Fibroblast of the aortic adventitia (primary cell): ENCODE measurements around the gene FOXS1. TPM values are rescaled to one million over a fixed set of nuclear protein-coding genes. Genes with fewer than 3 reads are reported as not detected.

ENCODE experiments used
- DNase-seq: peaks from one replicate; pipeline ENCODE4 v3.0.0-alpha.2; 2010; ENCODE audit warnings: low read depth
- H3K4me3 ChIP-seq: 2 replicates; pipeline ENCODE4 v1.5.1; 2011; ENCODE audit warnings: low read depth, mild to moderate bottlenecking, control low read depth, low read length, moderate library complexity
- total RNA-seq: library from RNA; depleted of rRNA; stranded (reverse); fragments of >200 nt; gene quantifications from 2 replicates; pipeline ENCODE4 v1.2.3, GENCODE V29; 2012; ENCODE audit warnings: low replicate concordance
- TF ChIP-seq, protein P1 (sequence below): IDR thresholded peaks from 2 replicates; pipeline ENCODE4 v1.5.1; 2011; ENCODE audit warnings: mild to moderate bottlenecking, low read length, control low read depth, inconsistent platforms; ENCODE audit not compliant: insufficient read depth

Gene FOXS1
- total RNA-seq, 1 donor = 2.3 TPM

DNA sequence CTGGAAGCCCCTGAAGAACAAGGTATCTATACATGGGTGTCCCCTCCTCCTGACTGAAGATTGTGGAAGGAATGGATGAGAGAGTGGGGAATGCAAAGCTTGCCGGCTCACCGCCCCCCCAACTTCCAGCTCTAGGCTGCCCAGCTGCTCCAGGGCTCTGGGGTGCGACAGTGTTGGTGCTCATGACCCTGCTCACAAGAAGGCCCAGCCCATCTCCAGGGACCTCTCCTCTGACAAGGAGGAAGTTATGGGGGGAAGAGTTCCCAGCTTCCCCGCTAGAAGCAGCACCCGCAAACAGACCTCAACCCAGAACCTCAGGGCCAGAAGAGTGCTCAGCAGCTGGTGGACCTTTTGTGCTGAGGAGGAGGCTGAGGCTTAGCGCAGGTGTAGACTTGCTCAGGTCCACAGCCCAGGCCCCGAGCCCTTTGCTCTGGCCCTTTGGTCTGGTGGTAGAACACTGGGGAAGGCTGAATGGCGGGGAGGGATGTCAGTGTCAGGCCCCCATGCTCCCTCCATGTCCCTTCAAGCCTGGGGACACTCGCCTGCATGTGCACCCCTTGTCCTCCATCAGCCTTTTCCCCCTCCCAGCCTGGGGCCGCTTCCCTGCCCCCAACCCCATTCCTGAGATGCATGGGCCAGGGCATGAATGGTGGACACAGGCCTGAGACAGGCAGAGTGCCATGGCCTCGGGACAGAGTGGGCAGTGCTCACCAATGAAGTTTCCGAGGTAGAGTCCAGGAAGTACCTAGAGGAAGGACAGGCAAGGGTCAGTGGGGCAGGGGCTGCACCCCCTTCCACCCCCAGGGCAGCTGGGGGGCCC, 23.7 kb upstream of the FOXS1 start:
- DNase-seq = no peak
- no peak overlapping the region for H3K4me3 ChIP-seq
- TF ChIP-seq, protein P1, sequence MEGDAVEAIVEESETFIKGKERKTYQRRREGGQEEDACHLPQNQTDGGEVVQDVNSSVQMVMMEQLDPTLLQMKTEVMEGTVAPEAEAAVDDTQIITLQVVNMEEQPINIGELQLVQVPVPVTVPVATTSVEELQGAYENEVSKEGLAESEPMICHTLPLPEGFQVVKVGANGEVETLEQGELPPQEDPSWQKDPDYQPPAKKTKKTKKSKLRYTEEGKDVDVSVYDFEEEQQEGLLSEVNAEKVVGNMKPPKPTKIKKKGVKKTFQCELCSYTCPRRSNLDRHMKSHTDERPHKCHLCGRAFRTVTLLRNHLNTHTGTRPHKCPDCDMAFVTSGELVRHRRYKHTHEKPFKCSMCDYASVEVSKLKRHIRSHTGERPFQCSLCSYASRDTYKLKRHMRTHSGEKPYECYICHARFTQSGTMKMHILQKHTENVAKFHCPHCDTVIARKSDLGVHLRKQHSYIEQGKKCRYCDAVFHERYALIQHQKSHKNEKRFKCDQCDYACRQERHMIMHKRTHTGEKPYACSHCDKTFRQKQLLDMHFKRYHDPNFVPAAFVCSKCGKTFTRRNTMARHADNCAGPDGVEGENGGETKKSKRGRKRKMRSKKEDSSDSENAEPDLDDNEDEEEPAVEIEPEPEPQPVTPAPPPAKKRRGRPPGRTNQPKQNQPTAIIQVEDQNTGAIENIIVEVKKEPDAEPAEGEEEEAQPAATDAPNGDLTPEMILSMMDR = no peak

GRCh38 chr20:31866221-31866620, 20.8 kb upstream of the FOXS1 start:
- no peak overlapping the region for H3K4me3 ChIP-seq
- no peak for DNase-seq

GRCh38 chr20:31864521-31865400, 19.4 kb upstream of the FOXS1 start:
- H3K4me3 ChIP-seq = no peak overlapping the region
- no peak for DNase-seq
- TF ChIP-seq, protein P1 = no peak

More at GRCh38 chr20:31866221-31866620, 20.8 kb upstream of the FOXS1 start:
- TF ChIP-seq, protein P1 = no peak

GRCh38 chr20:31863296-31864085, 18.1 kb upstream of the FOXS1 start:
- TF ChIP-seq, protein P1 = no peak
- H3K4me3 ChIP-seq = no peak overlapping the region
- DNase-seq = no peak

GRCh38 chr20:31862506-31862905, 17.1 kb upstream of the FOXS1 start:
- no peak for DNase-seq
- TF ChIP-seq, protein P1 = no peak
- H3K4me3 ChIP-seq = no peak overlapping the region

GRCh38 chr20:31862157-31862470, 16.7 kb upstream of the FOXS1 start:
- H3K4me3 ChIP-seq = no peak overlapping the region
- TF ChIP-seq, protein P1 = no peak
- DNase-seq = no peak
